GM19463 (cell line): ENCODE measurements around the gene MAPK4.
"Not testable (repeated sequence)": the region's sequence is repeated elsewhere in the genome, so short reads cannot be mapped to it uniquely, and the experiment has no call there.

Experiments
- ATAC-seq: cut with Tn5 transposase; IDR thresholded peaks from one replicate; pipeline ENCODE4 v1.9.1; 2021; ENCODE audit warnings: mild to moderate bottlenecking, moderate library complexity; ENCODE audit not compliant: unreplicated experiment

MAPK4 gene

DNA sequence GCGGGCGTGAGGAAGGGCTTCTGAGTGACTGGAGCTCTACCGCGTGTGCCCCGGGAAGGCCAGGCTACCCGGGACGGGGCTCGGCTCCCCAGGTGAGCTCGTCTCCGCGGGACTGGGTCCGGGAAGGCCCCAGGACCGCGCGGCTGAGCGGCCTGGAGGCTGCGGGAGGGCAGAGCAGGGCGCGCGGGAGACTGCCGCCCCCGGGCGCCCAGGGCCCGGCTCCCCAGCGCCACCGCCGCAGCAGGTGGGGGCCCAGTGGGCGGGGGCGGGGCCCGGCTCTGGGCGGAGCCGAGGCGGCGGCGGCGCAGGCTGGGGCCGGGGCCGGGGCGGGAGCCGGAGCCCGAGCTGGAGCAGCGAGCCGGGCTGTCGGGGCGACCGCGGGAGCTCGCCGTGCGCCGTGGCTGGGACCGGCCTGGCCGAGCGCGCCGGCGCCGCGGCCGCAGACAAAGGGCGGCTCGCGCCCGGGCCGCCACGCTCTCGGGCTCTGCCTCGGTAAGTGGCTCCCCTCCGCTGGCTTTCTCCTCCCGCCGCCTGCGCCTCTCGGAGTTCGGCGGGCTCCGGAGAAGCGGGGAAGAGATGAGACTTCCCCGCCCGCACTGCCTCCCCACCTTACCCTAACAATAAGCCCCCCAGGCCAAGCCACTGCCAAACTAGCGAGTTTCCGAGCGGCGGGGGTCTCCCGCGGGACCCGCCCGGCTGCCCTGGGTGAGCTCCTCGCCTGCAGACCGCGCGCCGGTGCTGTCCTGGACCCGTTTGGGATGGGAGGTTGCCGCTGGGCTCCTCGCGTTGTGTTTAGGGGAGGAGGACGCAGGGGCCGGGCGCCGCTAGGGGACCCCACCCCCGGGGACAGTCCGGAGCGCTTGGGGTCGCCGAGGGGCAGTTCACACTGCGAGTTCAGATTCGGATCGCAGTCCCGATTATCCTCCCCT is at the start of gene MAPK4:
Gene MAPK4, plus strand, starts transcription at position 336 of the 929 bp plus-strand sequence. CDS start 103,872 bp downstream, outside the sequence.
- ATAC-seq, result peak; percentile 51

DNA sequence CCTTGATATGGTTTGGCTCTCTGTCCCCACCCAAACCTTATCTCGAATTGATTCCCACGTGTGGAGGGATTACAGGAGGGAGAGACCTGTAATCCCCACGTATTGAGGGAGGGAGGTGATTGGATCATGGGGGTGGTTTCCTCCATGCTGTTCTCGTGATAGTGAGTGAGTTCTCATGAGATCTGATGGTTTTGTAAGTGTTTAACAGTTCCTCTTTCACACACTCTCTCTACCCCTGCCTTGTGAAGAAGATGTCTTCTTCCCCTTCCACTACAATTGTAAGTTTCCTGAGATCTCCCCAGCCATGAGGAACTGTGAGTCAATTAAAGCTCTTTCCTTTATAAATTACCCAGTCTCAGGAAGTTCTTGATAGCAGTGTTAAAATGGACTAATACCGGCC is 42.6 kb upstream of the MAPK4 start:
- not testable (repeated sequence) for ATAC-seq

DNA sequence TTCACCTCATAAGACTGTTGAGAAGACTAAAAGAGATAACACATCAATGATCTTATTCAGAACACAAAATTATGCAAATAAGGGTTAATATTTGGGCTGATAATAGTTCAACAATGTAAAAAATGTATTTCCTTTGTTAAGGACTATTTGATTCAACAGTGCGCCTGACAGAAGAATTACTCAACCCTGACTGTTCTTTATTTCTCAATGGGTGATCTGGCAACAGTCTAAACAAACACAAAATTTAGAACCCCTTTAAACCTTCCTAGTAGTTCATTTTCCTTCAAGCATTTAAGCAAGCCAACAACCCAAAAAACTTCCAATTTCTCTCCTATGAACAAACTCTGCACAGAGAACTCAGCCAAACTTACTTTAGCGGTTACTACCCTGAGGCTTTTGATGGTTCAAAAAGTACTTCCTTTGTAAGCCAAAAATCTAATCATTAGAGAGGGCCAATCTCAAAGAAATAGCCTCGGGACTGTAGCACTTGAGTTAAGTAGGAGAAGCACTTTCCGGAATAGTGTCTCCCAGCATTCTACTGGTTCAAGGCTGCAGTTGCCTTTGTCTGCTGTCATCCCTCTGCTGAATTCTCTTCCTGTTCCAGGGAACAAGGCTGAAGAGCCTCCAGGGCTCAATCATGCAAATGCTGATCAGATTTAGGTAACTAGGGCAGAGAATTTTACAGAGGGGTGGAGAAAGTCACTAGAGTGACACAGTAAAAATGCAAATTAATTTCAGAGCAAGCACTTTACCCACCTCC is 40.9 kb upstream of the MAPK4 start:
- ATAC-seq, result no peak

DNA sequence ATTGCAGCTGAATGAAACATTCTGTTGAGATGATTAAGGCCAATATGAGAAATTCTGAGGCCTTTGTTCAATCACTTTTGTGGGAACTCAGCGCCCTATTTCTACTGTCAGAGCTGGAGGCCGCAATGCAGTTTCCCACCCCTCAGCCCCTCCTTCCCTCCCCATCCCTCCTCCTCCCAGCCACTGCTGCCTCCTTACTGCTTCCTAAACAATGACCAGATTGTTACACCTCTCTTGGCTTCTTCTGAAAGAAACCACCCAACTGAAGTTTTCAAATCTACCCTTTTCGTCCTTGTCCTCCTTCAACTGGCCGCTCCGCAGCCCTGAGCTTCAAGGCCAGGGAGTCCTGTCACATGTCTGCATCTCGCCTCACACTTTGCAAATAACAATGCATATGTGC is 36.7 kb upstream of the MAPK4 start:
- ATAC-seq, result no peak

DNA sequence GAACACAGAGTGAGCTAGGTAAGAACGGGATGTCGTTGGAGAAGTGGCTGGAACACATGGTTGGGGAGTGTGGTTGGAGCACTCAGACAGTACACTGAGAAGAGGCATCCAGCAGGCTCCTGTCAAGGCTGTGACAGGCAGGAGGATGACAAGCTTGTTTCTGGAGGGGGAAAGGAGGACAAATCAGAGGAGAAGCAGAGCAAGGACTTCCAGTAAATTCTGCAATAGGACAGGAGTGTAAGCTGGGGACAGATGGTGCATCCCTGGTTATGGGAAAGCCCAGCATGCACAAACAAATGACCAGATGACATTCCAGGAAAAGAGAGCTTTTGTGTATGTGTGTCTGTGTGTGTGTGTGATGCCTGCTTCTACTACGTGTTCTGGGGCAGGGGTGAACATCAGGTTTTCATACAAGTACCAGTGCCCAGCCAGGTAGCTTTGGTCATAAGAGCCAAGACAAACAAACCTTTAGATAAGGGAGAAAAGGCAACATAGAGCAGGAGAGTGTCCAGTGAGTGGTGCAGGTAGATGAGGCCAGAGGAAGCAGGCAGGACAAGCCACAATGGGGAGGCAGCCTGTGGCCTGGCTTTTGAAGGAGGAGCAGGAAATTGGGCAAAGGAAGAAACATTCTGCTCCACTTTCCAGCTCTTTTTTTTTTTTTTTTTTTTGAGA is 32.1 kb upstream of the MAPK4 start:
- ATAC-seq, result no peak

DNA sequence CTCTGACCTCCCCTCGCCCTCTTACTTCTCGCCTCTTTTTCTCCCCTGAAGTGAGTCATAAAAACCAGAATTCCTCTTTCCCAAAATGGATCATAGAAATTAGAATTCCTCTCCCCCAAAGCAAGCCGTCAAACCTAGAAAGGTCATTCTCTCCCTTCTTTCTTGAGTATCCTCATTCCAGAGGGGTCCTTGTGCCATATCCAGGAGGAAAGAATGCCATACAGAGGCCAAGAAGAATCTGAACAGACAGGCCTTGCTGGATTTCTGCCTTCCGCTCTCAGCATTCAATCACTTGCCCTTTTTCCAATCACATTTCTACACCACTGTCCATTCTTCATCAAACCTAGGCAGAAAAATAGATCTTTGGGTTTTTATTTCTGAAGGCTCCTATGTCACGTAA is 31.1 kb upstream of the MAPK4 start:
- ATAC-seq, result no peak

DNA sequence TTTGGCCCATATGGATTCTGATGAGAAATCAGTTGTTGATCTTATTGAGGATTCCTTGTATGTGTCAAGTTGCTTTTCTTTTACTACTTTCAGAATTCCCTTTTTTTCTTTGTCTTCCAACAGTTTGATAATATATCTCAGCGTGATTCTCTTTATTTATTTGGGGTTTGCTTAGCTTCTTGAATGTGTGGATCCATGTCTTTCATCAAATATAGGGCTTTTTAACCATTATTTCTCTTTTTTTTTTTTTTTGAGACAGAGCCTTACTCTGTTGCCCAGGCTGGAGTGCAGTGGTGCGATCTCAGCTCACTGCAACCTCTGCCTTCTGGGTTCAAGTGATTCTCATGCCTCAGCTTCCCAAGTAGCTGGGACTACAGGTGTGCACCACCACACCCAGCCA is 26.1 kb upstream of the MAPK4 start:
- ATAC-seq, result not testable (repeated sequence)

DNA sequence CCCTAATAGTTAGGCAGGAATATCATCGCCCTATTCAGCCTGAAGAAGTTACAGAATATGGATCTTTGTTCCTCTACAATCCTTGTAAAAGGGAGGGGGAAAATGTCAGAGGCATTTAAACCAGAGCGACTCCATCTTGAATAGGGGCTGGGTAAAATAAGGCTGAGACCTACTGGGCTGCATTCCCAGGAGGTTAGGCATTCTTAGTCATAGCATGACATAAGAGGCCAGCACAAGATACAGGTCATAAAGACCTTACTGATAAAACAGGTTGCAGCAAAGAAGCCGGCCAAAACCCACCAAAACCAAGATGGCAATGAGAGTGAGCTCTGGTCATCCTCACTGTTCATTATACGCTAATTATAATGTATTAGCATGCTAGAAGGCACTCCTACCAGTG is 15.4 kb upstream of the MAPK4 start:
- ATAC-seq, result not testable (repeated sequence)

DNA sequence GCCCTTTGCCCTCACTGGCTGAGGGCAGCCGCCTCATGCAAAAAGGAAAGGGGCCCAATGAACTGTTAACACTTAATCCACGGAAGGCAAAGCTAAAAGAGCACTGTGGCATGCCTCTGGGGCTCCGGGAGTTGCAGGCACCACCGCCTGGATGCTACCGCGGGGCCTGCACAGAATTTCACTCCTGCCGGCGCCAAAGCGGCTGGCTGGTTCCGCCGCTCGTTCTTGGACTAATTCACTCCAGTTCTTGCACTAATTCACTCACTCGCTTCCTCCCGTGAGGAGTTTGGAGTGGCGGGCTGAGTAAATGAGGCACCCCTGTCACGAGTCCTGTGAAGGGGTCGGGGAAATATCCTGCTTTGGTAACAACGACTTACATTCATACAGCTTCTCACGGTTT is 14.0 kb upstream of the MAPK4 start:
- ATAC-seq, result no peak

DNA sequence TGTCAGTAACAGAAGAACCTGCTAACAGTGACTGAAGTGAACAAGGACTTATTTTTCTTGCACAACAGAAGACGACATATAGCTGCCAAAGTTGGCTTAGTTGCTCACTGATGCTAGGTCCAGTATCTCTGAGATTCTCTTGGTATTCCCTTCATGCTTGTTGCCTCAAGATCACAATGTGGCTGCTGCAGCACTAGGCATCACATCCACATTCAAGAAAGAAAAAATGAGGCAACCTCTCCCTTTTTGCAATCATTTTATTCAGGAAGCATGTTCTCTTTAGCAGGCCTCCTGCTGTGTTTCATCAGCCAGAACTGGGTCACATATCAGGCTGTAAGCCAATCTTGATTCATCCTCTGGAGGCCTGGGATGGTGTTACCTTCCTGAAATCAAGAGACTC is 11.7 kb upstream of the MAPK4 start:
- no peak for ATAC-seq

DNA sequence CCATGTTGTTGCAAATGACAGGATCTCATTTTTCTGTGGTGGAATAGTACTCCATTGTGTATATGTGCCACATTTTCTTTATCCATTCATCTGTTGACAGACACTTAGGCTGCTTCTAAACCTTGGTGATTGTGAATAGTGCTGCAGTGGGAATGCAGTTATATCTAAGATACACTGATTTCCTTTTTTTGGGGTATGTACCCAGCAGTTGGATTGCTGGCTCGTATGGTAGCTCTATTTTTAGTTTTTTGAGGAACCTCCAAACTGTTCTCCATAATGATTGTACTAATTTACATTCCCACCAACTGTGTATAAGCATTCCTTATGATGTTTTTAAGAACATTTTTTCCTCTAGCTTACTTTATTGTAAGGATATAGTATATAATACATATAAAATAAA is 8.2 kb upstream of the MAPK4 start:
- ATAC-seq, result not testable (repeated sequence)

DNA sequence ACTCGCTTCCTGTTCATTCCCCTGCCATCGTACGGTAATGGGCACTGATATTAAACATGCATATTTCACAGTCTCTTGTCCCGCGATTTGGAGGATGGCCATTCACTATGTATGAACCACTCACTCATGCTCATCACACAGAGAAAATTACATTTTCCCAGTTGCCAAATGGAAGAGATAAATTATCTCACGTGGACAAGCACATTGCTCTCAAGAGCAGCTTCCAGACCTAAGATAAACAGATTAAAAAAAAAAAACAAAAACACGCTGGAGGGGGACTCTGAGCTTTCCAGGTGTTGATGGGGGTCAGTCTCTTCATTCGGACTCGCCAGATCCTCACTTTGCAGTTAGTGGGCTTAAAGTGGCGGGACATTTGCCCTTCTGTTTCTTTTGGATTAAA is 1.7 kb upstream of the MAPK4 start:
- ATAC-seq, result no peak

DNA sequence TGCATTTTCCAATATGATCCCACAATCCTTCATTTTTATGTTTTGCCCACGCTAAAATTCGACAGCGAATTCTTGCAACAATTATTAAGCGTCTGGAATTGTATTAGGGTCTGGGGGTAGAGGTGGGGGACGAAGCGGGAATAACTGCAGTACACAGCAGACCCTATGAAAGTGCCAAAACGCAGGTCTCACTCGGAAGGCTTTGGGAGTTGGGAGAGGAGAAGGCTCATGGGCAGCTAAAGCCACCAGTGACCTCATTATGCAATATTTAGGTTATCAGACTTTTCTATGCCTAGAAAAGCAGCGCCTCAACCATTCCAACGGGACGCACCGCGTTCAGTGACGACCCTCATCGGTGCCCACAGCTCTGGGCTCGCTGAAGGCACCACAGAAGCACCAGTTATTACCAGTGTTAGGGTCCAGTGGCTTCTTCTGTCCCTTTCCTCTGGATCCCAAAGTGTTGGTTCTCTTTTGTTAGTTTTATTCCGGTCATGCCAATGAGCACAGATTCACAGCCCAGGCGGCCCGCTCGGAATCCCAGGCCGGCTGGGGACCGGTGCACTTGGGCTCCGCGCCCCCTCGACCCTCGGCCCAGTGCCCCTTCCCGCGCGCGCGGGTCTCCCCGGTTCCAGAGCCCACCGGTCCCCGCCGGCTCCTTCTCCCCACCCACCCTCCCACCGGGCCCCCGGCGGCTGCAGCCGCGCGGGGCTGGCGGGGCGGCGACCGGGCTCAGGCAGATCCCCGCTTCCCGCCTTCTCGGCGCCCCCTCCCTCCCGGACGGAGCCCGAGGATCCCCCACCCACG is 737 bp upstream of the MAPK4 start:
- no peak for ATAC-seq

DNA sequence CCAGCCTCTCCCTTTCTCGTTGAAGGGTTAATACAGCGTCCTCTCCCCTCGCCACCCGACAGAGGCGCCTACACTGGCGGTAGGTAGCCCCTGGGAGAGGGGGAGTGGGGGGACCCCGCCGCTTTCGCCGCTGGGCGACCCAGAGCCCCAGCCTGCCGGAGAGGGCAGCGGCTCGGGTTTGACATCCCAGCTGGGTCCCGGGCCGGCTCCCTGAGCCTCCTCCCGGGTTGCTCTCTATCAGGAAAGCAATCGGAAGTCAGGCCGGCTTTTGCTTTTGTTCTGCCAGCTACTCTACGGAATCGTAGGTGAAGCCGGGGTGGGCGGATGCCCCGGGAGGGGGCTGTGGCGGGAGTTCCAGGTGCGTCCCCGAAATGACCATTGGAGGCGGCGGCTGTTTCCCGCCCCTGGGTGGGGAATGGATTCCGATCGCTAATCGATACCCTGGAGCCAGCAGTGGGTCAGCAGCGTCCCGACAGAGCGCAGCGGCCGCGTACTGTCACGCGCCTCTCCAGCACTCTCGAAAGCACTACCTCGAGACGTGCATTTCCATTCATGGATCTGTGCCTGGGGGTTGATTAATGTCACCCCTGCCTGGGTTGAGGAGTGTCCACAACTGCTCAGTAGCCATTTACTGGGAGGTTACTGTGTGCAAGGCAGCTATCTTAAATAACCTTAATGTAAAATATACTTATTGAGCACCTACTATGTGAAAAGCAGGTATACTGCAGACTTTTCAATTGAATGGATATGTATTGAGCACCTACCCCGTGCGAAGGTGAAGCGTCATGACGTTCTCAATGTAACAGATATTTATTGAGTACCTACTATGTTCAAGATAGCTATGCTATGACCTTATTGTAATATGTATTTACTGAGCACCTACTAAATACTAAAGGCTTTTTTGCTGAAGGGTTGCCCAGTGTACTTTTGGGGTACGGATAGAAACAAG is 1.1 kb downstream of the MAPK4 start:
- ATAC-seq, result no peak

DNA sequence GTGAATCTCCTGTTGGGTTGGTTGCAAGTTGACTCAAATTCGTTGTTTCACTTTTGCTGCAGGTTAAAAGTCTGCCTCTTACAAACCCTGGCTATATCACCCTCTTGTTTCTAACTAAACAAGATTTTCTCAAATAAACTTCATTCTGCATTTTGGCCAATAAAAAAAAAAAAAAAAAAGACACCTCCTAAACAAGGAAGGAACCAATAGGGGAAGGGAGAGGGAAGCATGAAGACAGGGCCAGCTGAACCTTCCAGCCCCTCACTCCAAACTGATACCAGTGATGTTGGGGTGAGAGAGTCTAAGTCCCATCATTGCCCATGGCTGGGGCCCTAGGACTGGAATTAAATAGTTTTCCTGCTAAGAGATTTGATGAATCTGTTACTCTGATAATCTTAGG is 2.4 kb downstream of the MAPK4 start:
- not testable (repeated sequence) for ATAC-seq

DNA sequence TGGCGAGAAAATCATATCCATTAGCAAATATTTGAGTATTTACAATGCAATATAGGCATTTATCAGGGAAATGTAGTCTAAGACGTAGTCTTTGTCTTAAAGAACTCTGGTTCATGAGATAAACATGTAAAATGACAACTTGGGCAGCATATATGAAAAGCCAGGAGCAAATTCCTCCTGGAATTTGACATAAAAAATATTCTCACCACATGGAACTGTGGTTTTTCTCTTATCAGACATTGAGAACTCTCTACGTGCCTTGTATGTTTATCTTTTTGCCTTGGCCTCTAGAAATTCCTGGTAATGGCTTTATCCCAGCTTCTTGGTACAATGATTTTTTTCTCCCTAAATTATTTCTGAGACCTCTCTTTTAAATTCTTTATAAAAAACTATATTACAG is 2.8 kb downstream of the MAPK4 start:
- no peak for ATAC-seq

DNA sequence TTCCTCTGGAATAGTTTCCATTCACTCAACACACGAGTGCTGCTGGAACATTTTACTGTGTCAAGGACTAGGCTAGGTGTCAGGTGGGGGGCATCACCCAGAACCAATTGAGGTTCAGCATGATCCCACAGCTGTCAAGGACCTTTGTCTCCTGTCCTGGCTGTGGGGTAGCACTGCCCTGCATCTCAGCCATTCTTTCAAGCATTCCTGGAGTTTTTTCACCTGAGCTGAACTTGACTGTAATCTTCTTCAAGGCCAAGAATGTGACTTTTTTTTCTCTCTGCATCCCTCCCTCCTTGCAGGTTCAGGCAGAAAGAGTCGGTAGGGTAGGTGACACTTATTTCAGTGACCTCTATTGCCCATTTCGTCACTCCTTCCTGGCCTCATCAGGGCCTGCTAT is 3.5 kb downstream of the MAPK4 start:
- ATAC-seq, result no peak

DNA sequence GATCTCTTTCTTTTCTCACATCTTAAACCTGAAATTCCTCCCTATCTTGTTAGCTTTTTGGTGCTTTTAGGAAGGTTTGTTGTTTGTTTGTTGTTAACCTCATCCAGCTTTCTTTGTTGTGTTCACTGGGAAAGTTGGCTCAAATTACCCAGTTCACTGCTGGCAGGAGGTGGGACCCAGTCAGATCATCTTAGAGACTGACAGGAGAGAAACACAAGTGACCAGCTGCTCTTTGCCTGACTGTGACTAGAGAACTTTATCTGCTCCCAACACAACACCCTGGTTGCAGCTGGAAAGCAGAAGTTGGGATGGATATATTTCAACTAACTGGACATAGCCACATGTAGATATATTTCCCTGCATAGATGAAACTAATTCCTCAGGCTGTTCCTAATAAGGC is 10.0 kb downstream of the MAPK4 start:
- no peak for ATAC-seq

DNA sequence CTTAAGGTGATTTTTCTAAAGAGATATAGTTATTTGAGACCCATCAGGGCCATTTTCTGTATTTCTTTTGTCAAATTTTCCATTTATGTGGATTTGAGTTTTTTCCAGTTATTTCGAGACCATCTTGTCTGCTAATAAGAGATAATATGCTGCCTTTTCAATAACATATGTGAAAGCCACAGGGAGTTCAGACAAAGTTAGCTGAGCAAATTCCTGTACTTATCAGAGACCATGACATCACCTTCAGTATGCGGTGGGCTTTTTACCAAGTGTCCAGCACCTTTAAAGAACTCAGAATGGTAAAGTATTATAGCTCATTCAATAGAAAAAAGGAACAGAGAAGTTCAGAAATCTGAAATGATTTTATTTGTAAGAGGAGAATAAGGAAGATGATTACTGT is 11.7 kb downstream of the MAPK4 start:
- no peak for ATAC-seq

DNA sequence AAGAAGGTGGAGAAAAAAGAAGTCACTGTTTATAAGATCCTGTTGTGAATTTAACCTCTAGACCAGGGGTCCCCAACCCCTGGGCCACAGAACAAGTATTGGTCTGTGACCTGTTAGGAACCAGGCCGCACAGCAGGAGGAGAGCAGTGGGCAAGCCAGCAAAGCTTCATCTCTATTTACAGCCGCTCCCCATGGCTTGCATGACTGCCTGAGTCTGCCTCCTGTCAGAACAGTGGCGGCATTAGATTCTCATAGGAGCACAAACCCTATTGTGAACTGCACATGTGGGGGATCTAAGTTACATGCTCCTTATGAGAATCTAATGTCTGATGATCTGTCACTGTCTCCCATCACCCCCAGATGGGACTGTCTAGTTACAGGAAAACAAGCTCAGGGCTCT is 13.3 kb downstream of the MAPK4 start:
- ATAC-seq, result not testable (repeated sequence)
